ENCODE measurements around the gene SENP2. TPM values are rescaled to one million over a fixed set of nuclear protein-coding genes. Genes with fewer than 3 reads are reported as not detected.

The SENP2 gene
- polyA plus RNA-seq, 1 of the 3 experiments (the other 2 are of a cell fraction): 7.1 TPM

GRCh38 chr3:185561958-185562357, 24.1 kb upstream of the SENP2 start:
- DNase-seq: no peak
- TF ChIP-seq IRF3 (IDR thresholded peaks at IDR 0.05; ENCODE audit: low read depth, low read length) (no peak), NFIC (IDR thresholded peaks at IDR 0.05; ENCODE audit: borderline replicate concordance) (no peak), FOSL2 (IDR thresholded peaks at IDR 0.05; ENCODE audit: borderline replicate concordance, low read depth) (no peak), EP300 (IDR thresholded peaks at IDR 0.05; ENCODE audit: borderline replicate concordance in 1 of 2, low read depth in 1 of 2, low read length in 1 of 2) (no peak), GATA2 (CRISPR knock-in tag; IDR thresholded peaks at IDR 0.05) (no peak), JUND (IDR thresholded peaks at IDR 0.05) (no peak), CHD2 (IDR thresholded peaks at IDR 0.05; ENCODE audit: low read length, partially characterized antibody) (no peak), TCF12 (IDR thresholded peaks at IDR 0.05) (no peak), RAD21 (IDR thresholded peaks at IDR 0.05; ENCODE audit: low read length) (no peak), TEAD4 (IDR thresholded peaks at IDR 0.05; ENCODE audit: borderline replicate concordance, insufficient read depth) (no peak), FOXM1 (IDR thresholded peaks at IDR 0.05; ENCODE audit: low read depth) (no peak), MEF2A (IDR thresholded peaks at IDR 0.05; ENCODE audit: borderline replicate concordance, low read depth) (no peak), RXRA (IDR thresholded peaks at IDR 0.05; ENCODE audit: borderline replicate concordance, low read depth) (no peak), USF2 (IDR thresholded peaks at IDR 0.05; ENCODE audit: borderline replicate concordance, low read depth, low read length) (no peak), YY1 (IDR thresholded peaks at IDR 0.05; ENCODE audit: low read depth) (no peak), POLR2AphosphoS5 (IDR thresholded peaks at IDR 0.05; ENCODE audit: low read depth, low read length) (no peak), MAX (IDR thresholded peaks at IDR 0.05; ENCODE audit: low read depth) (no peak)
- POLR2A ChIA-PET: no interaction called here

GRCh38 chr3:185572183-185572582, 13.9 kb upstream of the SENP2 start:
- Histone ChIP-seq H3K4me3 (ENCODE audit: low read depth in 2 of 2, low read length in 1 of 2) (no peak overlapping the region), H3K4me1 (ENCODE audit: control insufficient read depth in 1 of 2, insufficient read depth in 2 of 2, low read depth in 1 of 2, low read length in 1 of 2) (no peaks in the 10 kb centered on the region), H3K9ac (no peak overlapping the region), H3K4me2 (no peak overlapping the region), H3K27me3 (ENCODE audit: insufficient read depth) (no peaks in the 10 kb centered on the region), H3K27ac (ENCODE audit: low read depth in 2 of 2, low read length in 1 of 2) (no peak overlapping the region), H3K36me3 (replicated peaks in 1 of 2; ENCODE audit: control insufficient read depth in 1 of 2, insufficient read depth in 2 of 2, low read length in 1 of 2) (no peaks in the 10 kb centered on the region), H3F3A (replicated peaks; ENCODE audit: insufficient read depth) (no peaks in the 10 kb centered on the region), H3K9me3 (no peaks in the 10 kb centered on the region), H2AFZ (ENCODE audit: low read depth) (no peak overlapping the region), H4K20me1 (ENCODE audit: insufficient read depth) (no peaks in the 10 kb centered on the region), H3K79me2 (ENCODE audit: insufficient read depth) (no peaks in the 10 kb centered on the region), H3K9me2 (no peaks in the 10 kb centered on the region)
- 52% methylated on average over 5 of the region's 5 CpGs for WGBS (ENCODE audit: low lambda C conversion rate)
- CTCF ChIA-PET: interaction anchor here (1.5 to 2.7 kb wide), 2 partner anchors 13 to 112 kb away, joined by 4 to 13 read pairs; no protein-coding TSS in a partner anchor
- no peak for DNase-seq
- POLR2A ChIA-PET: no interaction called here
- TF ChIP-seq RFX5 (IDR thresholded peaks at IDR 0.05; ENCODE audit: low read length) (no peak), USF2 (IDR thresholded peaks at IDR 0.05; ENCODE audit: borderline replicate concordance, low read depth, low read length) (no peak)

More at GRCh38 chr3:185561958-185562357, 24.1 kb upstream of the SENP2 start:
- no peaks in the 10 kb centered on the region for H4K20me1 ChIP-seq (ENCODE audit: insufficient read depth)
- H3K4me1 ChIP-seq (ENCODE audit: control insufficient read depth in 1 of 2, insufficient read depth in 2 of 2, low read depth in 1 of 2, low read length in 1 of 2): peaks cover 0 to 2% of the 10 kb centered on the region in 2 experiments; a peak in 1 of 4 replicates
- no peaks in the 10 kb centered on the region for H3K9me2 ChIP-seq
- H3K36me3 ChIP-seq (replicated peaks in 1 of 2; ENCODE audit: control insufficient read depth in 1 of 2, insufficient read depth in 2 of 2, low read length in 1 of 2): no peaks in the 10 kb centered on the region
- no peak overlapping the region for H3K9ac ChIP-seq
- H3K27ac ChIP-seq (ENCODE audit: low read depth in 2 of 2, low read length in 1 of 2): no peak overlapping the region
- no peak overlapping the region for H2AFZ ChIP-seq (ENCODE audit: low read depth)
- 73% methylated on average over 5 of the region's 5 CpGs for WGBS (ENCODE audit: low lambda C conversion rate)
- no peaks in the 10 kb centered on the region for H3K27me3 ChIP-seq (ENCODE audit: insufficient read depth)
- H3F3A ChIP-seq (replicated peaks; ENCODE audit: insufficient read depth): no peaks in the 10 kb centered on the region
- no peaks in the 10 kb centered on the region for H3K9me3 ChIP-seq
- CTCF ChIA-PET: interaction anchor here (4.7 kb wide), 1 partner anchor 208 kb away, joined by 26 read pairs; no protein-coding TSS in a partner anchor
- no peaks in the 10 kb centered on the region for H3K79me2 ChIP-seq (ENCODE audit: insufficient read depth)
- no peak overlapping the region for H3K4me2 ChIP-seq
- H3K4me3 ChIP-seq (ENCODE audit: low read depth in 2 of 2, low read length in 1 of 2): no peak overlapping the region

All from SK-N-SH (cell line).